SU-DHL-6 (cell line): ENCODE measurements around the gene CNTN5.

ENCODE experiments used
- H2AFZ ChIP-seq: fragments of 200-600 bp; sonication (generic); 2 replicates; pipeline ENCODE4 v1.6.1; 2014; ENCODE audit warnings: low read depth, mild to moderate bottlenecking, moderate library complexity, mixed read lengths, antibody characterized with exemption, low read length; ENCODE audit not compliant: severe bottlenecking
- H3F3A ChIP-seq: fragments of 200-600 bp; shearing (Covaris generic); 2 replicates; pipeline ENCODE4 v1.6.0; 2016; ENCODE audit warnings: antibody characterized with exemption, mild to moderate bottlenecking; ENCODE audit not compliant: insufficient read depth
- H3K27ac ChIP-seq: fragments of 200-600 bp; sonication (generic); 2 replicates; pipeline ENCODE4 v1.5.1; 2016; ENCODE audit warnings: low read depth, mild to moderate bottlenecking, low read length, moderate library complexity, mixed read lengths
- H3K27me3 ChIP-seq: fragments of 200-600 bp; sonication (generic), shearing (Covaris generic); 2 replicates; pipeline ENCODE4 v1.6.0; 2014; ENCODE audit warnings: mild to moderate bottlenecking, low read length
- H3K36me3 ChIP-seq: fragments of 200-600 bp; sonication (generic); 2 replicates; pipeline ENCODE4 v1.6.1; 2014; ENCODE audit warnings: mild to moderate bottlenecking, low read length, mixed read lengths
- H3K4me2 ChIP-seq: fragments of 300-600, 200-600 bp; shearing (Covaris generic), sonication (generic); 2 replicates; pipeline ENCODE4 v1.6.0; 2014; ENCODE audit warnings: low read length, low read depth, mild to moderate bottlenecking; ENCODE audit not compliant: poor library complexity, severe bottlenecking
- H3K4me3 ChIP-seq: fragments of 200-600 bp; sonication (generic); 2 replicates; pipeline ENCODE4 v1.5.1; 2014; ENCODE audit warnings: antibody characterized with exemption, low read length, mild to moderate bottlenecking, mixed read lengths; ENCODE audit not compliant: insufficient read depth, poor library complexity, severe bottlenecking
- H3K79me2 ChIP-seq: fragments of 200-600 bp; sonication (generic); 2 replicates; pipeline ENCODE4 v1.6.1; 2014; ENCODE audit warnings: mild to moderate bottlenecking, low read length, moderate library complexity; ENCODE audit not compliant: insufficient read depth
- H3K9ac ChIP-seq: fragments of 200-600 bp; sonication (generic); 2 replicates; pipeline ENCODE4 v1.7.0; 2014; ENCODE audit warnings: mild to moderate bottlenecking, low read length
- H3K9me2 ChIP-seq: fragments of 200-600 bp; sonication (generic); replicated peaks from 2 replicates; pipeline ENCODE4 v1.6.1; 2014; ENCODE audit warnings: low read length; ENCODE audit not compliant: insufficient read depth
- H3K9me3 ChIP-seq: fragments of 200-600 bp; sonication (generic); 2 replicates; pipeline ENCODE4 v1.6.1; 2014; ENCODE audit warnings: low read length, mixed read lengths; ENCODE audit not compliant: insufficient read depth
- H4K20me1 ChIP-seq: fragments of 200-600 bp; sonication (generic); 2 replicates; pipeline ENCODE4 v1.6.1; 2014; ENCODE audit warnings: low read depth, mild to moderate bottlenecking, antibody characterized with exemption, low read length, moderate library complexity, mixed read lengths
- CTCF ChIP-seq: fragments of 200-600 bp; sonication (generic); IDR thresholded peaks from one replicate; pipeline ENCODE4 v1.5.1; 2017; ENCODE audit warnings: antibody characterized with exemption, mild to moderate bottlenecking, low read length, moderate library complexity; ENCODE audit not compliant: insufficient read depth, poor library complexity, severe bottlenecking
- EZH2phosphoT487 ChIP-seq: fragments of 200-600 bp; sonication (generic), shearing (Covaris generic); conservative IDR thresholded peaks from 2 replicates; pipeline ENCODE4 v1.6.1; 2018; ENCODE audit warnings: mild to moderate bottlenecking, antibody characterized with exemption, low read length, moderate library complexity, mixed read lengths

CNTN5 gene

GRCh38 chr11:99803501-99803900, 782.8 kb downstream of the CNTN5 start:
- H3K4me3 ChIP-seq = no peak overlapping the region
- no peaks in the 10 kb centered on the region for H3K27me3 ChIP-seq
- H3K36me3 ChIP-seq = no peaks in the 10 kb centered on the region
- H2AFZ ChIP-seq = no peak overlapping the region
- no peak overlapping the region for H3K9ac ChIP-seq
- H3K9me3 ChIP-seq = no peaks in the 10 kb centered on the region
- no peaks in the 10 kb centered on the region for H3F3A ChIP-seq
- H3K79me2 ChIP-seq = no peaks in the 10 kb centered on the region
- no peak overlapping the region for H3K4me2 ChIP-seq
- no peak overlapping the region for H3K27ac ChIP-seq
- TF ChIP-seq EZH2phosphoT487 = no peak
- no peak for TF ChIP-seq CTCF
- H4K20me1 ChIP-seq = no peaks in the 10 kb centered on the region
- H3K9me2 ChIP-seq = no peaks in the 10 kb centered on the region

- no peak overlapping the region for H3K9ac ChIP-seq
- H3K27ac ChIP-seq = no peak overlapping the region
- no peaks in the 10 kb centered on the region for H4K20me1 ChIP-seq
- no peak overlapping the region for H3K4me3 ChIP-seq
- H3K36me3 ChIP-seq = no peaks in the 10 kb centered on the region
- no peak overlapping the region for H3K4me2 ChIP-seq
- H3K9me3 ChIP-seq = no peaks in the 10 kb centered on the region
- no peaks in the 10 kb centered on the region for H3K27me3 ChIP-seq
- TF ChIP-seq EZH2phosphoT487 (no peak), CTCF (no peak)
- H3F3A ChIP-seq = no peaks in the 10 kb centered on the region
- H3K79me2 ChIP-seq = no peaks in the 10 kb centered on the region
- no peaks in the 10 kb centered on the region for H3K9me2 ChIP-seq
- no peak overlapping the region for H2AFZ ChIP-seq
Observed at GRCh38 chr11:99812516-99812915, 791.8 kb downstream of the CNTN5 start.

GRCh38 chr11:99814021-99814420, 793.3 kb downstream of the CNTN5 start:
- TF ChIP-seq CTCF = no peak
- no peak for TF ChIP-seq EZH2phosphoT487
- no peaks in the 10 kb centered on the region for H4K20me1 ChIP-seq
- H3K36me3 ChIP-seq = no peaks in the 10 kb centered on the region
- no peak overlapping the region for H3K4me3 ChIP-seq
- no peaks in the 10 kb centered on the region for H3K9me3 ChIP-seq
- H3K4me2 ChIP-seq = no peak overlapping the region
- H3K9me2 ChIP-seq = no peaks in the 10 kb centered on the region
- no peak overlapping the region for H2AFZ ChIP-seq
- no peaks in the 10 kb centered on the region for H3K79me2 ChIP-seq
- H3K27me3 ChIP-seq = no peaks in the 10 kb centered on the region
- no peak overlapping the region for H3K9ac ChIP-seq
- no peak overlapping the region for H3K27ac ChIP-seq
- no peaks in the 10 kb centered on the region for H3F3A ChIP-seq
